HG03060 (cell line): ENCODE measurements around the gene FNBP1.

ENCODE experiments used
- ATAC-seq: cut with Tn5 transposase; IDR thresholded peaks from one replicate; pipeline ENCODE4 v1.9.1; 2021; ENCODE audit warnings: low read depth, moderate number of reproducible peaks; ENCODE audit not compliant: unreplicated experiment

Gene FNBP1

DNA sequence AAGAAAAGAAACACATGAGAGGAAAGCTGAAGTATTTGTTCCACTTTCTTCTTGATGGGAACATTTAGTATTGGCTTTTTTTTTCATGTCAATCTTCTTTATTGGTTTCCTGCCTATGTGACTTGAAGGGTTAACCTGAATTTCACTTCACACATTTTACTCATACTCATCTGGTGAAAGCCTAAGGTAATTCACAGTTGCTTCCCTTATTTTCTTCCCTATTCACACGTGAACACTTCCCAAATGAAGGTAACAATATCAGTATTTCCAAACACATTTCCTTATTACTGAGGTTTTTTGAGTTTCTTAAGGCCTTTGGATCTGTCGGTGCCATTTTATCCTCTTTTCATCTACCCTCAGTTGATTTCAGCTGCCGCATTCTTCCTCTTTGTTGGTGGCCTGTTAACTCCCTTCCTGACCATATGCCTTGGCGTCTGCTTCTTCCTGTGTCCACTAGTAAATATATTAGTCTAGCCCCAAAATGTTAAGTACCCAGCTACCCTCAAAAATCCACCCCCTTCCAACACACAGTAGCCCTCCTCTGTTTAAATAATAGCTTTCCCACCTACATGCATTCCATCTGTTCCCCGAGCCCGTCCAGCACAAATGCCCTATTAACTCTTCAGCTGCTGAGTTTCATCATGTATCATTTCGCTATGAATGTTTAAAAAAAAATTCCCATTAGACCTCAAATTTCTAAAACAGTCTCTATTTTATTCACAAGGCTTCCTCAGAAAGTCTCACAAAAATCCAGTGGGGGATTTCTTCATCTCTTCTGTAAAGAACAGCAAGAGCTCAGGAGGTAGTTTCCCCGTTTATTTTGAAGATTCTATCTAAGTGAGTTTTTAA lies 110.5 kb downstream of the FNBP1 start:
- no peak for ATAC-seq

DNA sequence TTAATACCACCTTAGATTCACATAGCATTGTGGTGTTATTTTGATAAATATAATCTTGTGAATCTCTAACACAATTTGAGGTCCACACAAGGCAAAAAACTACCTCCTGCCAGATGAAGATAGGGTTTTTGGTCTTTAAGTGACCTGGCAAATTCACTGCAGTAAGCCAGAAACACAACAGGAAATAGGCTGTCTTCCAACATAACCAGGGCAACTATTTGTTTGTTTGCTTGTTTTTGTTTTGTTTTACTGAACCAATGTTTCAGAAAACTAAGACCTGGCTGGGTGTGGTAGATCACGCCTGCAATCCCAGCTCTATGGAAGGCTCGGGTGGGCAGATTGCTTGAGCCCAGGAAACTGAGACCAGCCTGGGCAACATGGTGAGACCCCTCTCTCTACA lies 112.2 kb downstream of the FNBP1 start:
- ATAC-seq = no peak

DNA sequence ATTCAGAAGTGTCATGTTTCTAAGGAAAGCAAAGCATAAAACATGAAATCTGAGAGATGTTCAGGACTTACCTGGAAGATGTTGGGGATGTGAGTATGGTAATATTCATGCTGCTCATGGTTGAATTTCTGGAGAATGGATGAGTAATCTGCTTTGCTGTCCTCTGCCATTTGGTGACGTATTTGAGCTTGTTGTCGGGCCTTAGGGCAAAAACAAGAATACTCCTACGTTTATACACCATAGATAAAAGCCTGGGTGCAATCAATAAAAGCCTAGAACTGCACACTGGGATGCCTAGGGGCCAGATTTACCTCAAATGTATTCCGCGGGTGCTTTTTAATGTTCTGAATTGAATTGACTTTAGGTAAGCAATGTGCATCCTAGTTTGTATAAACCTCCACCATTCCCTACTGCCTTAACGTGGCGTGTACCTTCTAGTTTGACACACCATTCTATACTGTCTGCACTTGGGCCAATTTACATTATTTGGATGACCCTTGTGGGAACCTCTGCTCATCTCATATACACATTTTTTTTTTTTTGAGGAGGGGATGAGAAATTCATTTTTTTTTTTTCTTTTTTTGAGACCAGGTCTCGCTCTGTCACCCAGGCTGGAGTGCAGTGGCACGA lies 113.4 kb downstream of the FNBP1 start:
- no peak for ATAC-seq

DNA sequence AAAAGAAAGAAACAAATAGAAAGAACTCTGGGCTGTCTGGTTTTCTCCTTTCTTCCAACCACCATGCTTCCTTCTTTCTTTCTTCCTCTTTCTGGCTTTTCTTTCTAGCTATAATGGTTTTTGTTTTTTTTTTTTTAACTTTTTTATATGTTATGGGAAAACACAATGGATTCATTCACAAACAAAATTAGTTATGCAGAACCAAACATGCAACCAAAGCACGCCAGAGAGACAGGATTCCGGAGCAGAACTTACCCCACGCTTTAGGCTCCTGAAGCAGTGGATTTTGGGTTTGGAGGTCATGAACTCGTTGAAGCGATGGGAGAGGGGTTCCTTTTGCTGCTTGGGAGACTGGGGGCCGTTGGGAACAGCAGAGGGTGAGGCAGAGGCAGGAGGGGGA lies 119.4 kb downstream of the FNBP1 start:
- ATAC-seq = no peak

DNA sequence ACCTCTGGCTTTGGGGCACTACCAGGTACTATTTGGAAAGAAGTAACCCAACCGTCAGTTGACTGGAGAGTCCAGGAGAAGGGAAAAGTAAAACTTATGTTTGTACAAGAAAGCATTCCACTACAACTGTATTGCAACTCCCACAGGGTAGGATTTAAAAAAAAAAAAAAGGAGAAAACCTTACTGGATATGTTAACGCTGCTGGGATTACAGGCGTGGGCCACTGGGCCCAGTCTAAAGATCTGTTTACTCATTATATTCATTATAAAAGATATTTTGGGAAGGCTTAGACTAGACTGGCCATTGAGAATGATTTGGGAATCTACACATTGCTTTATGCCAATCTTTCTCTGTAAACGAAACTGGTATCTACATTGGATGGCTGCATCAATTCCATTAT lies 121.1 kb downstream of the FNBP1 start:
- ATAC-seq = no peak

DNA sequence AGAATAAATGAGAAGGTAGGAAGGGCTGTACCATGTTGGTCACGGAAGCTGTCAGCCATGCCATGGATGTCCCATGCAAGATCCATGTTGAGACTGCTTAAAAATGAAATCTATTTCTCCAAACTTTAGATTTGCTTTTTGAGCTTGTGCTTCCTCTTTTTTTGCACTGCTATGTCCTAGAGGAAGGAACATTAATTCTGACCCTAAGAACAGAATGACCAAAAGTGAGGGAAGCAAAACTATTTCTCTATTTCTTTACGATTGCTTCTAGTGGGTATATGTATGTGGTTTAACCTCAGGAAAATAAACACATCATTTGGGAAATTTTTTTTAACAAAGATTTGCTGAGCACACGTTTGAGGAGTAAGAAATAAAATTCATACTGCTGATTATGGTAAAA lies 123.1 kb downstream of the FNBP1 start:
- no peak for ATAC-seq

DNA sequence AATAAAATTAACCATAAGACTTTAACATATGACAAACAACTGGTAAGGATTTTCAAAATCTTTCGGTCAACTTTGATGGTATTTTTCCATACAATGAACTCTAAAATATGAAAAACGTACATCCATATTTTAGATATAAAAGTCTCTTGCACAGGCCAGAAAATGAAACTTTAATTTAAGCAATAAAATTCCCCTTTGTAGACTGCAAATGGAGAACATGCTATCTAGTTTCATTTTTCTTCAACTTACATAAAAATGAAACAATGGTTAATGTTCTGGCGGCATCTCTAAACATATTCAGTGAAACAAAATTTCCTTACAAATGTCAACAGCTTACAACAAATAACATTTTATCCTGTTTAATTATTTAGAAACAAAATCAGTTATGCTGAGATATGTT lies 123.7 kb downstream of the FNBP1 start:
- no peak for ATAC-seq

DNA sequence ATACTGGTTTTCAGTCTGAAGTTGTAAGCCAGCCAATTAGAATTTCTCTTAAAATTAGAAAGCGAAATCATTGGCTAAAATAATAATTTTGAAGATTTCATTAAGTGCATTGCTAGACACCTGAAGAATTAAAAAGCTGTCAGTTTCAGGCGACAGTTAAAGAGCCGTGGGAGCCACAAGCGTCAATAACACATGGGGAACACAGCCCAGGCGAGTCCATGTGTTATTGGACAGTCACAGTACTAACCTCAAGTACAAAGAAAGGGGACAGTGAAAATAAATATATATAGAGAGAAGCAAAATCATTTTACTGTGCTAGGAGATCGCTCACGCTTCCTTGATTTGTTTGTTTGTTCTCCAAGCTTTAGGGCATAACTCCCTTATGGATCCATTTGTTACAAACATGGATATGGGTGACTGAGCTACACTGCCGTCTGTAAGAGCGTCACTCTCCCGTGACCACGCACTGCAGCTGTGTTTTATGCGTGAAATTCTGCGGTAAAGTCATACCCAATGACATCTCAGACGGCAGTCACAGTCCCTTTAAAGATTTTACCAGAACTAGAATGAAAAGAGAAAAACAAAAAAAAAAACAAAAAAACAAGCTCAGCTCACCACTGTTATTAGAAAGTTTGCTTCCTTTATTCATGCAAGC lies 124.6 kb downstream of the FNBP1 start:
- ATAC-seq = no peak

DNA sequence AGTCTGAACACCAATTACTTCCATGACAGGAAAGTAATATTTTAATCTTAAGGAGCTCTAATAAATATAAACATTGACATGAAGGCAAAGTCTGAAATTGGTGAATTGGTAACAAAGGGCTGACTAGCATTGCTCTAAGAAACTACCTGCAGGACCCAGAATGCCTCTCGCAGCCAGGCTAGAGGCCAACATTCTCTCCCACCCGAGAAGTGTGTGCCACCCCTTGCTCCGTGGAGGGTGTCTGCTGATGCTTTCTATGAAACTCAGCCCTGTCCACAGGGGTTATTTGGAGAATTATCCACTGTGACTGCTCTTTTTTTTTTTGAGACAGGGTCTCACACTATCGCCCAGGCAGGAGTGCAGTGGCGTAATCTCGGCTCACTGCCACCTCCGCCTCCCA lies 126.3 kb downstream of the FNBP1 start:
- no peak for ATAC-seq

DNA sequence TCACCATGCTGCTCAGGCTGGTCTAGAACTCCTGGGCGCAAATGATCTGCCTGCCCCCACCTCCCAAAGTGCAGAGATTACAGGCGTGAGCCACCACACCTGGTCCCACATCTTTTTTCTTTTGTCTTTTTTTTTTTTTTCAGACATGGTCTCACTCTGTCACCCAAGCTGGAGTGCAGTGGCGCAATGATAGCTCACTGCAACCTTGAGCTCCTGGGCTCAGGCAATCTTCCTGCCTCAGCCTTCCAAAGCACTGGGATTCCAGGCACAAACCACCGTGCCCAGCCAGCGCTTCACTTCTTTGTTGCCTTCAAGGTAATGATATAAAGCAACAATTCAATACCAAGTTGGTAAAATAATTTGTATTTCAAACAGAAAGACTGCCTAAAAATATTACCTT lies 128.9 kb downstream of the FNBP1 start:
- no peak for ATAC-seq

DNA sequence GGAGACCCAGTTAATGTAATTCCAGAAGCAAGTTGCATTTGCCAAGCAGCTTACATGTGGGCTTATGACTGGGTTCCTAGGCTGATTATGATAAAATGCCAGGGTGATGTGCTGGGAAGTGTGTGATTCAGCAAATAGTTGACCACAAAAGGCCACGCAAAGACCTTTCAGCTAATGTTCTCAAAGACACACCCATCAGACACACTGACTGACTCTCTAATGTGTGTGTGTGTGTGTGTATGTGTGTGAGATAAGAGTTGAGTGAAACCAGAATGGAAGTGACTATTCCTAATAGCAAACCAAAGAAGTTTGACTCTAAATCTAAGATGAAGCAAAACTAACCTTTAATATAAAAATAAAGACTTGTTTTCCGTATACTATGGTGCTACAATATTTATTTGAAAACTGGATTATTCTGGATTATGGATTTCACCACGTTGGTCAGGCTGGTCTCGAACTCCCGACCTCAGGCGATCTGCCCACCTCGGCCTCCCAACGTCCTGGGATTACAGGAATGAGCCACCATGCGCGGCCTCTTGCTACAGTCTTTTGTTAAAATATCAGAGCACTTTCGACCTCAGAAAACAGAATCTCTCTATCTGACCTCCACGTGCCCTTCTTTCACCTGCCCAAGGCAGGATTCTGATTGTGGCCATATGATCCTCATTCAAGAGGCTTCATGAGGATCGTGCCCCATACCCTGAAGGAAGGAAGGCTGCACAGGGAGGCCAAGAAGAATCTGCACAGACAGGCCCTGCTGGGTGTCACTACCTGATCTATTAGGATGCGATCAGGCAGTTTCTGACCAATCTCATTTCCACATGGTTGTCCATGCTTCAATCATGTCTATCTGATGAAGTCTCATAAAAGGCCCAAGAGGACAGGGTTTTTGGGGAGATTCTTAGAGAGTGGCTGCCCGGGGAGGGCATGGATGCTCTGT lies 132.1 kb downstream of the FNBP1 start:
- no peak for ATAC-seq

DNA sequence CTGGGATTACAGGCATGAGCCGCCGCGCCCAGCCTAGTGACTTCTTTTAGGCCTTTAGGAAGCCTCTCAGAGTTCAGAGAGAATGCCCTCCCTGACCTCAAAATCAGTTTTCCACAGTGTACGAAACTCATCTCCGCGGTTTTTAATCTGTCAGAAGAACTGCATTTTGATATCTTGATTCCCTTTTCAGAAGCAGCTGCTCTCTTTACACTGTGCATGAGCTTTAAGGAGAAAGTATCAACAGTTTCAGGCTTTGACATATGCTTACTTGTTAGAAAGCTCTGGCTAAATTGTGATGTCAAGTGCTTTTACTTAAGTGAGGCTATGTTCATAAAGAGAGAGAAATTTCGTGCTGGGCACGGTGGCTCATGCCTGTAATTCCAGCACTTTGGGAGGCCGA lies 133.1 kb downstream of the FNBP1 start:
- no peak for ATAC-seq

DNA sequence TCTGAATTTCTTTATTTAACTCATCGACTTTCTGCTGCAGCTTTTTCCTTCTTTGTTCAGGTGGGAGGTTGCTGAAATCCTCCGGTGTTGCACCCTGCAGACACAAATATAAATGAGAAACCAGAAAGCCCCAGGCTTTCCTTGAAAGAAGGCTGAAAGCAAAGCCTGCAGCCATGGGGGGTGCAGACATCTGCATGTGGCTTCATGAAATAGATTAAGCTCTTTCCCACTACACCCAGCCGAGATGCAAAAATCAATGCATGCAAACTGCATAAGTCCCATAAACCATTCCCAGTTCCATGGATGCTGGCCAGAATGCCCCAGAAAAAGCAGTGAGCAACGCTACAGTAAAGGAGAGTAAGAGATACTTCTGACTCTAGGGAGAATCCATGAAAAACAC lies 134.1 kb downstream of the FNBP1 start:
- no peak for ATAC-seq

DNA sequence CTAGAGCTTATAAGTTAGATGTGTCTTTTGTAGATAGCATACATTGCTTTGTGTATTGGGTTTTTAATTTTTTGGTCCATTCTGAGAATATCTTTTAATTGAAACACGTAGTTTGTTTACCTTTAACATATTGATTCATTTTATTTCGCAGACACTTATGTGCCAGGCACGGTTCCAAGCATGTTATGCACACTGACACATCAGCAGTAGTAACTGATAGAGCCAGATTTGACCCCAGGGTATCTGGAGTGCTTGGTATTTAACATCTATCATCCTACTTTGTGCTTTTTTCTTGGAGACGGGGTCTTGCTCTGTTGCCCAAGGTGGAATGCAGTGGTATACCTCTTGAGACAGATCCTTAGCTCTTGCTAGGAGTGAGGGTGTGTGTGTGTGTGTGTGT lies 135.8 kb downstream of the FNBP1 start:
- no peak for ATAC-seq

DNA sequence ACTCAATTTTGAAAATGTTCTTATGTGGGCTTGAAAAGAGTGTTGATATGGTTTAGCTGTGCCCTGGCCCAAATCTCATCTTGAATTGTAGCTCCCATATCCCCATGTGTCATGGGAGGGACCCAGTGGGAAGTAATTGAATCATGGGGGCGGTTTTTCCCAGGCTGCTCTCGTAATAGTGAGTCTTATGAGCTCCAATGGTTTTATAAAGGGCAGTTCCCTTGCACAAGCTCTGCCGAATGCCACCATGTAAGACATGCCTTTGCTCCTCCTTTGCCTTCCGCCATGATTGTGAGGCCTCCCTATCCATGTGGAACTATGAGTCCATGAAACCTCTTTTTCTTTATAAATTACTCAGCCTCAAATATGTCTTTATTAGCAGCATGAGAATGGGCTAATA lies 136.7 kb downstream of the FNBP1 start:
- no peak for ATAC-seq

DNA sequence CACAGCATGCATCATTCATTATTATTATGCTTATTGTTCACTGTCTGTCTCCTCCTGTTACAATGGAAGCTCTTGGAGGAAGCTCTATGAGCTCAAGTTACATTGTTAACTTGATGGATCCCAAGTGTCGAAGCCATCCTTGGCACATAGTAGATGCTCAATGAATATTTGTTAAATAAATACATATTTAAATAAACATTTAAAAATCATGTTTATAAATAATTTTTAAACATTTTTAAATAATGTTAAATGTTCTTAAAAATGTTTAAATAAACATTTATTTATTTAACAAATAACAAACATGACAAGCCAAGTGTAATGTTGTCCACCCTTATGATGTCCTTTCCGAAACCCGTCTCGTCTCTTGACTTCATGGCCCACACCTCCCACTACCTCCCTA lies 138.3 kb downstream of the FNBP1 start:
- no peak for ATAC-seq

DNA sequence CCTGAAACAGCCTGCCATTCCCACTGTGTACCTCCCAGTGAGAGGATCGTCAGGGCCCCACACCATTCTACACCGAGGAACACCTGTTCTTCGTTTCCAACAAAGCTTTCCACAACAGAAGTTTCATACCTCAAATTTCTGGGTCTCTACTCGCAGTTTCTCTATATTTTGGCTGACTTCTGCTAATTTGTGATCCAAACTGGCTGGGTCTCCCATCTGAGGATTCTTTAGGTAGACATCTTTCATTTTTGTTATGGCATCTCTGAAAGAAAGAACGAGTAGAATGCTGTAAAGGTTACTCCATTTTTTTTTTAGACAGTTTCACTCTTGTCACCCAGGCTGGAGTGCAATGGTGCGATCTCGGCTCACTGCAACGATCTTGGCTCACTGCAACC lies 140.3 kb downstream of the FNBP1 start:
- ATAC-seq = no peak

DNA sequence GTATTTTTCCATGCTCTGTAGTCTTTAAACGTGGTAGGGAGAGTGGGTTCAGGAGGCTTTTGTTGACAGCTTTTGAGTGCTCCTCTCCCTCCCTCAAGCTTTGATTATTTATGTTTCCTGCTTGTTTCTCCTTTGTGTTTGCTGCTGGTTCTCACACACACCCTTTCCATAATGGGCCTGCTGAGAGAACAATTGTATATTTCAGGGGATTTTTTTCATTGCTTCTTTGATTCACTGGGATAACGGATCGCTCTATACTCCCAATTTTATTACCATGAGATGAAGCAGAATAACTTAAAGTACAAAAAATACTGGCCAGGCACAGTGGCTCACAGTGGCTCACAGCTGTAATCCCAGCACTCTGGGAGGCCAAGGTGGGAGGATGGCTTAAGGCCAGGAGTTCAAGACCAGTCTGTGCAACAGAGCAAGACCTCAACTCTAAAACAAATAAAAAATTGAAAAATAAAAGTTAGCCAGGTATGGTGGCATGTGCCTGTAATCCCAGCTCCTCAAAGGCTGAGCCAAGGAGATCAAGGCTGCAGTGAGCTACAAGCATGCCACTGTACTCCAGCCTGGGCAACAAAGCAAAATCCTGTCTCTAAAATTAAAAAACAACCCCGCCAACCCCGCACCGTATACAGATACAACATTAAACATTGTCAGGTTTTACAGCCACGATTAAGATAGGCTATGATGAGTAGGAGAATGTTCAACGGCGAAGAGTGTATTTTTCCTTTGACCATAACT lies 140.8 kb downstream of the FNBP1 start:
- no peak for ATAC-seq

DNA sequence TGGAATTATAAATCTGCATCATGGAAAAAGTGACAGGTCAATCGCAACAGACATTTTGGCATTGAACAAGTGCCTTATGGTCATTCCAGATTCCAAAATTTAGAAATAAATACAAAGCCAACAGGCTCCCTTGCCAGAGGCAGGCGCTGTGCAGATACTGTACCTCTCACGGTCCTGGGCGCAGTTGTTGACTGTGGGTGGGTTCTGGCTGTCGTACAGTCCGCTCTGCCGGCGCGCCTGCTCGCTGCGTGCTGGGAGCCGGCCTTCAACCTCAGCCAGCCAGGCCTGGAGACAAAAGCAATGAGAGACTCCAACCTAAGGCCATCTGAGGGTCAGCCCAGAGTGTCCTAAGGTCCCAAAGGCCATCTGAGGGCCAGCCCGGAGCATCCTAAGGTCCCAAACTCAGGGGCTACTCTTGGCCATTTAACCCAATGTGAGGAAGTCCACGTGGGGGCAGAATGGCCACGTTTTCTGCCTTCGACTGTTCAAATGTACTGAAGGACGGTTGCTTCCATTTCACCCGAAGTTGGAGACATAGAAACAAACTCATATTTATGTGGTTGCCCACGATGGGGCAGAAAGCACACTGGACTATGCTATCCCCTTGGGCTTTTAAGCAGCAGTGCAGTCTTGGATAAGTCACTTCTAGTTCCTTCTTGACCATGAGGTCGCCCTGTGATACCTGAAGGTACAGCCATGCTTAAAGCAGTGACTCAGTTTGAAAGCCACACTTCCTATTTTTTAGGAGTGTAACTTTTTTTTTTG lies 142.5 kb downstream of the FNBP1 start:
- ATAC-seq = peak; percentile 82
